HEK293 (cell line): ENCODE data around the gene APRT.

Experiments
- CTCF ChIA-PET: fragments of 350-600 bp; formaldehyde crosslinking; extraction: SDS; loops from one replicate; lab custom pipeline; 2021; ENCODE audit warnings: antibody characterized with exemption; lab: Yijun Ruan, JAX
- POLR2A ChIA-PET: fragments of 300-600 bp; formaldehyde crosslinking; extraction: SDS; loops from one replicate; lab custom pipeline; 2020; ENCODE audit warnings: antibody characterized with exemption, inconsistent platforms; lab: Yijun Ruan, JAX
- H3K27ac ChIP-seq: fragments of 200-500 bp; sonication (Bioruptor generic); 2 replicates; pipeline ENCODE4 v1.5.1; 2014; ENCODE audit warnings: low read depth, low read length, control low read depth, inconsistent platforms; ENCODE audit errors: extremely low read depth
- H3K36me3 ChIP-seq, 2 experiments: fragments of 200-500 bp in 1 of 2; sonication (Bioruptor generic) in 1 of 2; 1 replicate in 1 of 2; 2 replicates in 1 of 2; pipeline ENCODE4 v1.5.1; 2014 to 2017; ENCODE audit warnings: inconsistent platforms in 2 of 2, low read length in 2 of 2; ENCODE audit not compliant: control insufficient read depth in 2 of 2, insufficient read depth in 1 of 2
- H3K4me1 ChIP-seq: fragments of 200-500 bp; sonication (Bioruptor generic); 2 replicates; pipeline ENCODE4 v1.5.1; 2014; ENCODE audit warnings: mild to moderate bottlenecking, low read length, inconsistent platforms; ENCODE audit not compliant: control insufficient read depth, insufficient read depth
- H3K4me3 ChIP-seq: 2 replicates; pipeline ENCODE4 v1.5.1; 2011; ENCODE audit warnings: low read depth, mild to moderate bottlenecking, control low read depth, low read length, moderate library complexity
- H3K9me3 ChIP-seq: fragments of 200-500 bp; sonication (Bioruptor generic); 2 replicates; pipeline ENCODE4 v1.5.1; 2014; ENCODE audit warnings: low read depth, low read length, inconsistent platforms; ENCODE audit not compliant: control insufficient read depth, insufficient read depth
- BCL11B ChIP-seq: fragments of 450-650 bp; formaldehyde crosslinking; IDR thresholded peaks from 2 replicates; pipeline ENCODE4 v1.5.1; 2016; ENCODE audit warnings: low read depth, missing biosample characterization, missing genetic modification characterization
- GLI2 ChIP-seq: fragments of 450-650 bp; formaldehyde crosslinking; IDR thresholded peaks from 2 replicates; pipeline ENCODE4; 2017; ENCODE audit warnings: missing biosample characterization, missing genetic modification characterization, low read depth, borderline replicate concordance
- GLIS1 ChIP-seq: fragments of 450-650 bp; formaldehyde crosslinking; IDR thresholded peaks from 2 replicates; pipeline ENCODE4 v1.5.1; 2016; ENCODE audit warnings: missing biosample characterization, missing genetic modification characterization
- KLF10 ChIP-seq: fragments of 450-650 bp; IDR thresholded peaks from 2 replicates; pipeline ENCODE4 v1.5.1; 2018; ENCODE audit warnings: missing biosample characterization, mild to moderate bottlenecking, missing genetic modification characterization
- KLF9 ChIP-seq: fragments of 450-650 bp; formaldehyde crosslinking; IDR thresholded peaks from 2 replicates; pipeline ENCODE4 v1.5.1; 2016; ENCODE audit warnings: missing biosample characterization, missing genetic modification characterization, low read depth
- ZBTB17 ChIP-seq: fragments of 450-650 bp; formaldehyde crosslinking; IDR thresholded peaks from 2 replicates; pipeline ENCODE4 v1.5.1; 2016; ENCODE audit warnings: missing biosample characterization, missing genetic modification characterization
- ZBTB26 ChIP-seq: fragments of 450-650 bp; formaldehyde crosslinking; optimal IDR thresholded peaks from 2 replicates; pipeline ENCODE3; 2016; ENCODE audit warnings: missing biosample characterization, mild to moderate bottlenecking, missing genetic modification characterization
- ZBTB48 ChIP-seq: fragments of 450-650 bp; formaldehyde crosslinking; IDR thresholded peaks from 2 replicates; pipeline ENCODE4 v1.5.1; 2016; ENCODE audit warnings: missing biosample characterization, missing genetic modification characterization
- ZNF132 ChIP-seq: fragments of 450-650 bp; formaldehyde crosslinking; IDR thresholded peaks from 2 replicates; pipeline ENCODE4 v1.5.1; 2017; ENCODE audit warnings: missing biosample characterization, missing genetic modification characterization, borderline replicate concordance
- ZNF157 ChIP-seq: fragments of 450-650 bp; formaldehyde crosslinking; IDR thresholded peaks from 2 replicates; pipeline ENCODE4 v1.5.1; 2016; ENCODE audit warnings: missing biosample characterization, missing genetic modification characterization
- ZNF169 ChIP-seq: fragments of 450-650 bp; formaldehyde crosslinking; IDR thresholded peaks from 2 replicates; pipeline ENCODE4 v1.5.1; 2016; ENCODE audit warnings: missing biosample characterization, missing genetic modification characterization
- ZNF19 ChIP-seq: fragments of 450-650 bp; formaldehyde crosslinking; IDR thresholded peaks from 2 replicates; pipeline ENCODE4; 2016; ENCODE audit warnings: missing biosample characterization, missing genetic modification characterization, low read depth
- ZNF221 ChIP-seq: fragments of 450-650 bp; formaldehyde crosslinking; IDR thresholded peaks from 2 replicates; pipeline ENCODE4 v1.5.1; 2017; ENCODE audit warnings: missing biosample characterization, missing genetic modification characterization, borderline replicate concordance
- ZNF24 ChIP-seq: fragments of 450-650 bp; formaldehyde crosslinking; IDR thresholded peaks from 2 replicates; pipeline ENCODE4 v1.5.1; 2016; ENCODE audit warnings: missing biosample characterization, missing genetic modification characterization
- ZNF324 ChIP-seq: fragments of 450-650 bp; formaldehyde crosslinking; IDR thresholded peaks from 2 replicates; pipeline ENCODE4 v1.5.1; 2016; ENCODE audit warnings: missing biosample characterization, missing genetic modification characterization
- ZNF335 ChIP-seq: fragments of 450-650 bp; formaldehyde crosslinking; conservative IDR thresholded peaks from 2 replicates; pipeline ENCODE4 v1.5.1; 2016; ENCODE audit warnings: missing biosample characterization, missing genetic modification characterization
- ZNF362 ChIP-seq: fragments of 450-650 bp; formaldehyde crosslinking; IDR thresholded peaks from 2 replicates; pipeline ENCODE4 v1.5.1; 2016; ENCODE audit warnings: missing biosample characterization, missing genetic modification characterization
- ZNF394 ChIP-seq: fragments of 450-650 bp; formaldehyde crosslinking; IDR thresholded peaks from 2 replicates; pipeline ENCODE4 v1.5.1; 2016; ENCODE audit warnings: missing biosample characterization, missing genetic modification characterization, mild to moderate bottlenecking, moderate library complexity, borderline replicate concordance
- ZNF501 ChIP-seq: fragments of 450-650 bp; formaldehyde crosslinking; IDR thresholded peaks from 2 replicates; pipeline ENCODE4 v1.5.1; 2016; ENCODE audit warnings: missing biosample characterization, missing genetic modification characterization
- ZNF513 ChIP-seq: fragments of 450-650 bp; IDR thresholded peaks from 2 replicates; pipeline ENCODE4 v1.5.1; 2018; ENCODE audit warnings: missing biosample characterization, missing genetic modification characterization
- ZNF585B ChIP-seq: fragments of 450-650 bp; formaldehyde crosslinking; IDR thresholded peaks from 2 replicates; pipeline ENCODE4 v1.5.1; 2016; ENCODE audit warnings: missing biosample characterization, missing genetic modification characterization
- ZNF785 ChIP-seq: fragments of 450-650 bp; formaldehyde crosslinking; IDR thresholded peaks from 2 replicates; pipeline ENCODE4 v1.5.1; 2016; ENCODE audit warnings: missing biosample characterization, missing genetic modification characterization
- ZNF792 ChIP-seq: fragments of 450-650 bp; formaldehyde crosslinking; IDR thresholded peaks from 2 replicates; pipeline ENCODE4 v1.5.1; 2016; ENCODE audit warnings: missing biosample characterization, missing genetic modification characterization
- ZSCAN18 ChIP-seq: fragments of 450-650 bp; formaldehyde crosslinking; IDR thresholded peaks from 2 replicates; pipeline ENCODE4 v1.5.1; 2016; ENCODE audit warnings: missing biosample characterization, missing genetic modification characterization
- ZSCAN30 ChIP-seq: fragments of 450-650 bp; IDR thresholded peaks from 2 replicates; pipeline ENCODE4 v1.5.1; 2018; ENCODE audit warnings: missing biosample characterization, mild to moderate bottlenecking, missing genetic modification characterization, moderate library complexity
- TF ChIP-seq, protein P1 (sequence below): fragments of 450-650 bp; formaldehyde crosslinking; conservative IDR thresholded peaks from 2 replicates; pipeline ENCODE4 v1.5.1; 2016; ENCODE audit warnings: low read depth, missing biosample characterization, missing genetic modification characterization

Gene APRT

GRCh38 chr16:88809676-88810165 lies 2.0 kb downstream of the APRT start (continued):
- TF ChIP-seq ZNF132 (tag by site-specific recombination) (no peak), ZSCAN18 (no peak), ZSCAN30 (tag by site-specific recombination) (0 out of 2 replicates have a peak, but pooled peaks have one; percentile 38), ZNF157 (tag by site-specific recombination) (no peak), ZNF792 (peak; percentile 11; the same call in 1 of the 2 replicates), ZNF785 (no peak), ZNF335 (tag by site-specific recombination) (peak; percentile 35), ZNF362 (tag by site-specific recombination) (no peak)
- TF ChIP-seq, all 188 proteins: peak for 17

GRCh38 chr16:88809068-88809675 lies 2.6 kb downstream of the APRT start:
- POLR2A ChIA-PET, result interaction anchor here (1.0 to 5.2 kb wide), 15 partner anchors 9 to 408 kb away, joined by 3 to 33 read pairs (median 6); partner anchors contain the start of genes CDH15, GALNS, TRAPPC2L and ZNF778
- CTCF ChIA-PET, result interaction anchor here (0.5 to 3.3 kb wide), 3 partner anchors 72 to 494 kb away, joined by 3 to 25 read pairs (median 6); no protein-coding TSS in a partner anchor
- Histone ChIP-seq H3K4me3 (no peak overlapping the region), H3K36me3 (peaks cover 0 to 69% of the 10 kb centered on the region in 2 experiments; a peak in 1 of 3 replicates), H3K9me3 (no peaks in the 10 kb centered on the region), H3K4me1 (peaks cover 5% of the 10 kb centered on the region), H3K27ac (peak overlapping the region; percentile 87)
- no peak for TF ChIP-seq ZNF585B (tag by site-specific recombination)
- TF ChIP-seq ZNF792, result no peak
- no peak for TF ChIP-seq ZBTB17 (tag by site-specific recombination)
- TF ChIP-seq ZNF221 (tag by site-specific recombination), result no peak
- no peak for TF ChIP-seq ZNF324 (tag by site-specific recombination)
- no peak for TF ChIP-seq GLI2 (tag by site-specific recombination)
- TF ChIP-seq, protein P1, sequence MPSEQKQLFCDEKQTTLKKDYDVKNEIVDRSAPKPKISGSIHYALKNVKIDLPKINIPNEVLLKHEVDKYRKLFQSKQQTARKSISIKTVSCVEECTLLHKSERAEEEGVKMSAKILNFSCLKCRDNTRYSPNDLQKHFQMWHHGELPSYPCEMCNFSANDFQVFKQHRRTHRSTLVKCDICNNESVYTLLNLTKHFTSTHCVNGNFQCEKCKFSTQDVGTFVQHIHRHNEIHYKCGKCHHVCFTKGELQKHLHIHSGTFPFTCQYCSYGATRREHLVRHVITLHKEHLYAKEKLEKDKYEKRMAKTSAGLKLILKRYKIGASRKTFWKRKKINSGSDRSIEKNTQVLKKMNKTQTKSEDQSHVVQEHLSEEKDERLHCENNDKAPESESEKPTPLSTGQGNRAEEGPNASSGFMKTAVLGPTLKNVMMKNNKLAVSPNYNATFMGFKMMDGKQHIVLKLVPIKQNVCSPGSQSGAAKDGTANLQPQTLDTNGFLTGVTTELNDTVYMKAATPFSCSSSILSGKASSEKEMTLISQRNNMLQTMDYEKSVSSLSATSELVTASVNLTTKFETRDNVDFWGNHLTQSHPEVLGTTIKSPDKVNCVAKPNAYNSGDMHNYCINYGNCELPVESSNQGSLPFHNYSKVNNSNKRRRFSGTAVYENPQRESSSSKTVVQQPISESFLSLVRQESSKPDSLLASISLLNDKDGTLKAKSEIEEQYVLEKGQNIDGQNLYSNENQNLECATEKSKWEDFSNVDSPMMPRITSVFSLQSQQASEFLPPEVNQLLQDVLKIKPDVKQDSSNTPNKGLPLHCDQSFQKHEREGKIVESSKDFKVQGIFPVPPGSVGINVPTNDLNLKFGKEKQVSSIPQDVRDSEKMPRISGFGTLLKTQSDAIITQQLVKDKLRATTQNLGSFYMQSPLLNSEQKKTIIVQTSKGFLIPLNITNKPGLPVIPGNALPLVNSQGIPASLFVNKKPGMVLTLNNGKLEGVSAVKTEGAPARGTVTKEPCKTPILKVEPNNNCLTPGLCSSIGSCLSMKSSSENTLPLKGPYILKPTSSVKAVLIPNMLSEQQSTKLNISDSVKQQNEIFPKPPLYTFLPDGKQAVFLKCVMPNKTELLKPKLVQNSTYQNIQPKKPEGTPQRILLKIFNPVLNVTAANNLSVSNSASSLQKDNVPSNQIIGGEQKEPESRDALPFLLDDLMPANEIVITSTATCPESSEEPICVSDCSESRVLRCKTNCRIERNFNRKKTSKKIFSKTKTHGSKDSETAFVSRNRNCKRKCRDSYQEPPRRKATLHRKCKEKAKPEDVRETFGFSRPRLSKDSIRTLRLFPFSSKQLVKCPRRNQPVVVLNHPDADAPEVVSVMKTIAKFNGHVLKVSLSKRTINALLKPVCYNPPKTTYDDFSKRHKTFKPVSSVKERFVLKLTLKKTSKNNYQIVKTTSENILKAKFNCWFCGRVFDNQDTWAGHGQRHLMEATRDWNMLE (tag by site-specific recombination), result no peak
- peak; percentile 57 for TF ChIP-seq GLIS1 (tag by site-specific recombination)
- TF ChIP-seq ZBTB26 (tag by site-specific recombination), result no peak
- no peak for TF ChIP-seq ZNF24
- TF ChIP-seq ZBTB48 (tag by site-specific recombination), result no peak; the same call in 1 of the 2 replicates
- no peak for TF ChIP-seq ZNF785
- TF ChIP-seq ZNF501 (tag by site-specific recombination), result no peak
- no peak for TF ChIP-seq KLF9 (tag by site-specific recombination)
- TF ChIP-seq ZNF169, result no peak
- TF ChIP-seq ZNF19, result no peak
- no peak for TF ChIP-seq ZNF394
- TF ChIP-seq KLF10 (tag by site-specific recombination), result no peak
- TF ChIP-seq ZNF513 (tag by site-specific recombination), result no peak
- peak; percentile 16; the same call in 1 of the 2 replicates for TF ChIP-seq BCL11B
- no peak for TF ChIP-seq ZNF157 (tag by site-specific recombination)
